GM12892 (cell line): ENCODE measurements around the gene CAV2.

ENCODE experiments used
- POLR2A ChIP-seq: IDR thresholded peaks from 2 replicates; pipeline ENCODE4 v1.6.1; 2011; ENCODE audit warnings: low read depth, low read length, control low read depth
- POLR2AphosphoS5 ChIP-seq: IDR thresholded peaks from 2 replicates; pipeline ENCODE4 v1.6.1; 2011; ENCODE audit warnings: low read depth, low read length, control low read depth
- TAF1 ChIP-seq: IDR thresholded peaks from 2 replicates; pipeline ENCODE4 v1.6.1; 2011; ENCODE audit warnings: low read depth, mild to moderate bottlenecking, control low read depth, low read length, borderline replicate concordance

DNA sequence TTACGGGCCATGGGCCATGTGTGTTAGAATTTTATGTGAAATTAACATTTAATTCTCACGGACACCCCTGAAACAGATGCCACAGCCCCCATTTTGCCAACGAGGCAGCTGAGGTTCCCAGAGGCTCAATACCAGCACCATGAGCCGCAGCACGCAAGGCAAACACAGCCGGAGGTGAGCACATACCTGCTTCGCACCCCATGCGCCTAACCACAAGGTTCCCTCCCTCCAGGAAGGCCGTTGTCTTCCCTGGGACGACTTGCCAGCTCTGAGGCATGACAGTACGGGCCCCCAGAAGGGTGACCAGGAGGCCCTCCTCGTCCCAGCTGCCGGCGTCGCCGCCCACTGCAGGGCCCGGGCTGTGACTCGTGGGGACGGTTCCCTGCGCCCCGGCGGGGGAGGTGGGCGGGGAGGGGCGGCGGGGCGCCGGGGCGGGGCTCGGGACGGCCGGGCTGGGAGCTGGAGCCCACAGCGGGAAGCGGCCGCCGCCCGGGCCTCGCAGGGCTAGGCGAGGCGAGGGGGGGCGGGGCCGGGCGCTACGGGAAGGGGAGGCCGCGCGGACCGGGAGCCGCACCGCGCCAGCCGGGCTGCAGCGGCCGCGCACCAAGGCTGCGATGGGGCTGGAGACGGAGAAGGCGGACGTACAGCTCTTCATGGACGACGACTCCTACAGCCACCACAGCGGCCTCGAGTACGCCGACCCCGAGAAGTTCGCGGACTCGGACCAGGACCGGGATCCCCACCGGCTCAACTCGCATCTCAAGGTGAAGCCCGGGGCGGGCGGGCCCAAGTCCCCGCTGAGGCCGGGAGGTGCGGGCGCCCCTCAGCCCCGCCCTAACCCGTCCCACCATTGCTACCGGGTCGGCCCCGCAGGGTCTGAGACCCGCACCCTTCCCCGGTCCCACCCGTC is at the start of gene CAV2:
- TF ChIP-seq POLR2A (no peak), POLR2AphosphoS5 (no peak), TAF1 (no peak)
